ENCODE measurements around the gene HRG. TPM values are rescaled to one million over a fixed set of nuclear protein-coding genes. Genes with fewer than 3 reads are reported as not detected.

HRG gene
- total RNA-seq, 1 experiment from 2014 or later = not detected

- H3K4me3 Mint-ChIP-seq = no peak overlapping the region
- Histone ChIP-seq H2BK120ac (ENCODE audit: low read depth, low read length, poor library complexity, severe bottlenecking) (no peak overlapping the region), H3K9me3 (ENCODE audit: control insufficient read depth, low read depth, low read length) (no peaks in the 10 kb centered on the region), H4K5ac (ENCODE audit: insufficient read length, low read depth, low read length) (no peak overlapping the region), H3K56ac (ENCODE audit: insufficient read length, low read depth, low read length) (no peak overlapping the region), H2AK5ac (ENCODE audit: insufficient read length, low read length) (no peak overlapping the region), H2AFZ (ENCODE audit: low read length) (no peak overlapping the region), H3K4me2 (ENCODE audit: insufficient read depth, insufficient read length, low read length) (no peak overlapping the region), H4K20me1 (ENCODE audit: control insufficient read depth, insufficient read depth, insufficient read length) (no peaks in the 10 kb centered on the region), H3K79me1 (ENCODE audit: insufficient read depth, low read depth, low read length, poor library complexity, severe bottlenecking) (no peaks in the 10 kb centered on the region), H2BK12ac (ENCODE audit: insufficient read length, low read depth, low read length) (no peak overlapping the region), H3K23me2 (ENCODE audit: insufficient read length, low read depth, low read length, poor library complexity, severe bottlenecking) (no peaks in the 10 kb centered on the region), H3T11ph (ENCODE audit: low read length) (no peak overlapping the region), H2BK15ac (ENCODE audit: low read depth, low read length) (no peak overlapping the region), H3K79me2 (ENCODE audit: insufficient read depth, low read length) (no peaks in the 10 kb centered on the region), H3K14ac (ENCODE audit: insufficient read depth, low read length) (no peak overlapping the region), H3K27ac (ENCODE audit: insufficient read length, low read depth, low read length) (no peak overlapping the region), H4K91ac (ENCODE audit: insufficient read length, low read depth, low read length) (no peak overlapping the region), H3K23ac (ENCODE audit: insufficient read length, low read depth, low read length) (no peak overlapping the region), H3K4me1 (ENCODE audit: insufficient read depth, low read length) (no peaks in the 10 kb centered on the region), H3K4ac (ENCODE audit: low read depth, low read length) (no peak overlapping the region), H3K18ac (ENCODE audit: insufficient read length, low read depth, low read length) (no peak overlapping the region), H4K8ac (replicated peaks; ENCODE audit: insufficient read length, low read depth, low read length) (no peak overlapping the region), H2BK20ac (ENCODE audit: low read depth, low read length, poor library complexity, severe bottlenecking) (no peak overlapping the region), H3K9ac (ENCODE audit: extremely low read depth, insufficient read length, low read length) (no peak overlapping the region), H3K27me3 (ENCODE audit: insufficient read depth, low read length) (no peaks in the 10 kb centered on the region), H2BK5ac (ENCODE audit: insufficient read length, low read length) (no peak overlapping the region)
- no peak for DNase-seq
- no peaks in the 10 kb centered on the region for H3K36me3 Mint-ChIP-seq (ENCODE audit: insufficient read depth in 1 of 3, low read depth in 3 of 3)
- no peak overlapping the region for H3K27ac Mint-ChIP-seq
- TF ChIP-seq CTCF (conservative IDR thresholded peaks at IDR 0.05) = no peak
- peaks cover 3% of the 10 kb centered on the region; the same call in 1 of the 2 replicates for H3K27me3 Mint-ChIP-seq (ENCODE audit: low read depth)
- no peaks in the 10 kb centered on the region; a peak in 1 of 5 replicates for H3K9me3 Mint-ChIP-seq
- no CpG with 5 or more reads among the region's 1 CpG for WGBS (ENCODE audit: extremely low coverage, insufficient read length, low lambda C conversion rate)
- peaks cover 0 to 5% of the 10 kb centered on the region in 2 experiments; a peak in 1 of 4 replicates for H3K4me1 Mint-ChIP-seq
These were observed 17.0 kb upstream of the HRG start for GRCh38 chr3:186648851-186649250.

Measured in H9 (cell line).